OCI-LY7 (cell line): ENCODE results near the gene DGKD.

Experiments
- CTCF ChIP-seq: fragments of 200-600 bp; sonication (generic); conservative IDR thresholded peaks from 2 replicates; pipeline ENCODE4 v1.5.1; 2014; ENCODE audit warnings: mild to moderate bottlenecking, antibody characterized with exemption, low read length, moderate library complexity, mixed read lengths
- EZH2phosphoT487 ChIP-seq: fragments of 200-600 bp; sonication (generic); IDR thresholded peaks from 2 replicates; pipeline ENCODE4 v1.6.1; 2018; ENCODE audit warnings: low read depth, borderline replicate concordance, mild to moderate bottlenecking, mixed run types, antibody characterized with exemption, low read length, moderate library complexity, mixed read lengths

GRCh38 chr2:233400341-233400740 lies 46.0 kb downstream of the DGKD start:
- no peak for TF ChIP-seq CTCF
- no peak for TF ChIP-seq EZH2phosphoT487
